Measurements from ENCODE around the gene ANP32E. TPM values are rescaled to one million over a fixed set of nuclear protein-coding genes. Genes with fewer than 3 reads are reported as not detected.
"Not testable (repeated sequence)": the region's sequence is repeated elsewhere in the genome, so short reads cannot be mapped to it uniquely, and the experiment has no call there.

Gene ANP32E
- polyA plus RNA-seq, 1 donor (not counting 4 experiments of a cell fraction or from before 2014, with no cell fraction given) = 18.9 TPM

DNA sequence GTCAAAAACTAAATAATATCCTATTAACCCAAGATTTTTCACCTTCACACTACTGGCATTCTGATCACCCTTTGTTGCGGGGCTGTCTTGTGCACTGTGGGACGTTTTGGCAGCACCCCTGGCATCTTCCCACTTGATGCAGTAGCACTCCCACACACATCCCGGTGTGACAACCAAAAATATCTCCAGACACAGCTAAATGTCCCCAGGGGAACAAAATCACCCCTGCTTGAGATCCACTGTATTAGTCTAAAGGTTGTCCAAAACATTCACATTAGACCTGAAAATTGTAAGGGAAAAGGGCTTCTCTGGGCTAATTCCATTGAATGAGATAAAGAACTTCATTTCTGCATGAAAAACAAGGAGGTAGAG, 48.4 kb downstream of the ANP32E start:
- DNase-seq (ENCODE audit: low read depth, low spot score) = no peak
- TF ChIP-seq CTCF (optimal IDR thresholded peaks at IDR 0.05 in 1 of 3, IDR thresholded peaks at IDR 0.05 in 1 of 3, conservative IDR thresholded peaks at IDR 0.05 in 1 of 3; ENCODE audit: extremely low read depth in 1 of 3, insufficient read depth in 2 of 3, low read length in 3 of 3) (no peak), EZH2 (IDR thresholded peaks at IDR 0.05; ENCODE audit: low read length) (no peak)
- no peaks in the 10 kb centered on the region for H3K9me3 ChIP-seq (ENCODE audit: control insufficient read depth, low read depth, low read length)
- H3K4me1 ChIP-seq (ENCODE audit: control insufficient read depth, extremely low read depth, insufficient read depth, low read length) = peaks cover 10% of the 10 kb centered on the region
- no peak overlapping the region for H3K27ac ChIP-seq (ENCODE audit: control insufficient read depth, insufficient read depth, low read length)
- H4K20me1 ChIP-seq (ENCODE audit: control insufficient read depth, extremely low read depth, insufficient read depth, low read length) = no peaks in the 10 kb centered on the region
- no peak overlapping the region for H2AFZ ChIP-seq (ENCODE audit: control insufficient read depth, low read length)
- dilution Hi-C loops (cut with MboI; ENCODE audit: extremely low pct_ligation_motif_present, low sequenced_read_pairs) = no loop called here
- no peak overlapping the region for H3K4me3 ChIP-seq (ENCODE audit: control insufficient read depth in 2 of 3, extremely low read depth in 1 of 3, insufficient read depth in 2 of 3, low read depth in 1 of 3, low read length in 3 of 3)
- no peaks in the 10 kb centered on the region for H3K9me1 ChIP-seq (ENCODE audit: control insufficient read depth, extremely low read depth, insufficient read depth, low read length)
- H3K27me3 ChIP-seq (ENCODE audit: control insufficient read depth, extremely low read depth, insufficient read depth, low read length) = no peaks in the 10 kb centered on the region
- no peak overlapping the region for H3K9ac ChIP-seq (ENCODE audit: control insufficient read depth, extremely low read depth, insufficient read depth, low read length)
- H3K36me3 ChIP-seq (ENCODE audit: control insufficient read depth in 2 of 2, extremely low read depth in 1 of 2, insufficient read depth in 2 of 2, low read length in 2 of 2) = no peaks in the 10 kb centered on the region
- H3K4me2 ChIP-seq (ENCODE audit: control insufficient read depth, extremely low read depth, insufficient read depth, low read depth, low read length) = no peak overlapping the region
- no peak for FAIRE-seq
- no peaks in the 10 kb centered on the region for H3K79me2 ChIP-seq (ENCODE audit: control insufficient read depth, insufficient read depth, low read length)

- Histone ChIP-seq H3K27ac (ENCODE audit: control insufficient read depth, insufficient read depth, low read length) (no peak overlapping the region), H3K36me3 (ENCODE audit: control insufficient read depth in 2 of 2, extremely low read depth in 1 of 2, insufficient read depth in 2 of 2, low read length in 2 of 2) (no peaks in the 10 kb centered on the region), H3K9me3 (ENCODE audit: control insufficient read depth, low read depth, low read length) (no peaks in the 10 kb centered on the region), H3K9ac (ENCODE audit: control insufficient read depth, extremely low read depth, insufficient read depth, low read length) (no peak overlapping the region), H3K4me3 (ENCODE audit: control insufficient read depth in 2 of 3, extremely low read depth in 1 of 3, insufficient read depth in 2 of 3, low read depth in 1 of 3, low read length in 3 of 3) (no peak overlapping the region), H3K79me2 (ENCODE audit: control insufficient read depth, insufficient read depth, low read length) (no peaks in the 10 kb centered on the region), H3K27me3 (ENCODE audit: control insufficient read depth, extremely low read depth, insufficient read depth, low read length) (no peaks in the 10 kb centered on the region), H3K4me2 (ENCODE audit: control insufficient read depth, extremely low read depth, insufficient read depth, low read depth, low read length) (no peak overlapping the region), H4K20me1 (ENCODE audit: control insufficient read depth, extremely low read depth, insufficient read depth, low read length) (no peaks in the 10 kb centered on the region), H3K9me1 (ENCODE audit: control insufficient read depth, extremely low read depth, insufficient read depth, low read length) (no peaks in the 10 kb centered on the region), H3K4me1 (ENCODE audit: control insufficient read depth, extremely low read depth, insufficient read depth, low read length) (peaks cover 10% of the 10 kb centered on the region), H2AFZ (ENCODE audit: control insufficient read depth, low read length) (no peak overlapping the region)
- dilution Hi-C loops (cut with MboI; ENCODE audit: extremely low pct_ligation_motif_present, low sequenced_read_pairs) = no loop called here
- TF ChIP-seq CTCF (optimal IDR thresholded peaks at IDR 0.05 in 1 of 3, IDR thresholded peaks at IDR 0.05 in 1 of 3, conservative IDR thresholded peaks at IDR 0.05 in 1 of 3; ENCODE audit: extremely low read depth in 1 of 3, insufficient read depth in 2 of 3, low read length in 3 of 3) = peak in 1 of 3 experiments; percentile 38
- TF ChIP-seq EZH2 (IDR thresholded peaks at IDR 0.05; ENCODE audit: low read length) = no peak
- DNase-seq (ENCODE audit: low read depth, low spot score) = no peak
- no peak for FAIRE-seq
Observed at GRCh38 chr1:150186789-150187559, 48.9 kb downstream of the ANP32E start.

DNA sequence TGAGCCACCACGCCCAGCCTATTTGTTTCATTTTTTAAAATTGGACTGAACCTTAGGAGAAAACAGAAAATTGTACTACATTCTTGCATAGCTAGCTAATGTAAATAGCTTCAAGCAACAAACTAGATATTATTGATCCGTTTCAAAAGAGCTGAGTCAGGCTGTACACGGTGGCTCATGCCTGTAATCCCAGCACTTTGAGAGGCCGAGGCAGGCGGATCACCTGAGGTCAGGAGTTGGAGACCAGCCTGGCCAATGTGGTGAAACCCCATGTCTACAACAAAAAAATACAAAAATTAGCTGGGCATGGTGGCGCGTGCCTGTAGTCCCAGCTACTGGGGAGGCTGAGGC, 49.5 kb downstream of the ANP32E start:
- dilution Hi-C loops (cut with MboI; ENCODE audit: extremely low pct_ligation_motif_present, low sequenced_read_pairs); H4K20me1 ChIP-seq (ENCODE audit: control insufficient read depth, extremely low read depth, insufficient read depth, low read length); H3K9ac ChIP-seq (ENCODE audit: control insufficient read depth, extremely low read depth, insufficient read depth, low read length); DNase-seq (ENCODE audit: low read depth, low spot score); H3K9me3 ChIP-seq (ENCODE audit: control insufficient read depth, low read depth, low read length); H3K36me3 ChIP-seq (ENCODE audit: control insufficient read depth in 2 of 2, extremely low read depth in 1 of 2, insufficient read depth in 2 of 2, low read length in 2 of 2); H3K9me1 ChIP-seq (ENCODE audit: control insufficient read depth, extremely low read depth, insufficient read depth, low read length); H3K4me2 ChIP-seq (ENCODE audit: control insufficient read depth, extremely low read depth, insufficient read depth, low read depth, low read length); H3K27ac ChIP-seq (ENCODE audit: control insufficient read depth, insufficient read depth, low read length); H2AFZ ChIP-seq (ENCODE audit: control insufficient read depth, low read length); H3K79me2 ChIP-seq (ENCODE audit: control insufficient read depth, insufficient read depth, low read length); FAIRE-seq; H3K4me3 ChIP-seq (ENCODE audit: control insufficient read depth in 2 of 3, extremely low read depth in 1 of 3, insufficient read depth in 2 of 3, low read depth in 1 of 3, low read length in 3 of 3); H3K27me3 ChIP-seq (ENCODE audit: control insufficient read depth, extremely low read depth, insufficient read depth, low read length): not testable (repeated sequence)
- H3K4me1 ChIP-seq (ENCODE audit: control insufficient read depth, extremely low read depth, insufficient read depth, low read length) = peaks cover 10% of the 10 kb centered on the region

Data from keratinocyte (primary cell).